ENCODE data around the gene HMGCS2. TPM values are rescaled to one million over a fixed set of nuclear protein-coding genes. Genes with fewer than 3 reads are reported as not detected.

HMGCS2 gene
- total and polyA plus RNA-seq, 2 experiments from 2014 or later = not detected

- 95 to 100% methylated on average over 1 of the region's 1 CpG for WGBS, 2 experiments (ENCODE audit: low coverage in 1 of 2, low lambda C conversion rate in 2 of 2, missing lambda C conversion rate in 2 of 2)
- Histone ChIP-seq H3K4me2 (ENCODE audit: unreplicated experiment) (no peak overlapping the region), H3K27ac (no peak overlapping the region), H3K9me3 (ENCODE audit: low read depth) (no peaks in the 10 kb centered on the region), H3F3A (ENCODE audit: insufficient read depth) (no peaks in the 10 kb centered on the region; the same call in 1 of the 2 replicates), H3K36me3 (ENCODE audit: low read depth) (peaks cover 8% of the 10 kb centered on the region; the same call in 1 of the 2 replicates), H3K27me3 (replicated peaks; ENCODE audit: insufficient read depth) (no peaks in the 10 kb centered on the region), H2AFZ (no peak overlapping the region), H4K20me1 (ENCODE audit: insufficient read depth) (no peaks in the 10 kb centered on the region), H3K4me1 (ENCODE audit: insufficient read depth) (no peaks in the 10 kb centered on the region), H3K79me2 (ENCODE audit: insufficient read depth) (no peaks in the 10 kb centered on the region), H3K4me3 (no peak overlapping the region), H3K9me2 (ENCODE audit: insufficient read depth) (no peaks in the 10 kb centered on the region), H3K9ac (no peak overlapping the region)
- in situ Hi-C loops (cut with MboI) = no loop called here
- TF ChIP-seq EZH2phosphoT487 (IDR thresholded peaks at IDR 0.05; ENCODE audit: insufficient read depth, low read depth) (no peak), EZH2 (IDR thresholded peaks at IDR 0.05; ENCODE audit: insufficient read depth, poor library complexity, severe bottlenecking) (no peak)
- no peak for DNase-seq
Measured at GRCh38 chr1:119744598-119744942, 24.1 kb downstream of the HMGCS2 start.

- no peaks in the 10 kb centered on the region for H3K27me3 ChIP-seq (replicated peaks; ENCODE audit: insufficient read depth)
- H3K79me2 ChIP-seq (ENCODE audit: insufficient read depth) = no peaks in the 10 kb centered on the region
- 31% methylated on average over 17 of the region's 17 CpGs for WGBS, 2 experiments (ENCODE audit: low coverage in 1 of 2, low lambda C conversion rate in 2 of 2, missing lambda C conversion rate in 2 of 2)
- no peaks in the 10 kb centered on the region for H4K20me1 ChIP-seq (ENCODE audit: insufficient read depth)
- in situ Hi-C loops (cut with MboI) = no loop called here
- H3K36me3 ChIP-seq (ENCODE audit: low read depth) = peaks cover 10% of the 10 kb centered on the region; the same call in 1 of the 2 replicates
- H3K9me3 ChIP-seq (ENCODE audit: low read depth) = no peaks in the 10 kb centered on the region
- H3K4me1 ChIP-seq (ENCODE audit: insufficient read depth) = no peaks in the 10 kb centered on the region
- DNase-seq = peak; percentile 84
- H3K27ac ChIP-seq = no peak overlapping the region
- H3K4me2 ChIP-seq (ENCODE audit: unreplicated experiment) = no peak overlapping the region
- H3F3A ChIP-seq (ENCODE audit: insufficient read depth) = no peaks in the 10 kb centered on the region; the same call in 1 of the 2 replicates
- no peak overlapping the region for H2AFZ ChIP-seq
- H3K9ac ChIP-seq = no peak overlapping the region
- TF ChIP-seq EZH2 (IDR thresholded peaks at IDR 0.05; ENCODE audit: insufficient read depth, poor library complexity, severe bottlenecking) = no peak
- no peak for TF ChIP-seq EZH2phosphoT487 (IDR thresholded peaks at IDR 0.05; ENCODE audit: insufficient read depth, low read depth)
- H3K9me2 ChIP-seq (ENCODE audit: insufficient read depth) = no peaks in the 10 kb centered on the region
- no peak overlapping the region for H3K4me3 ChIP-seq
Measured at GRCh38 chr1:119743776-119744597, 24.7 kb downstream of the HMGCS2 start.

GRCh38 chr1:119743308-119743707 lies 25.4 kb downstream of the HMGCS2 start:
- Histone ChIP-seq H3K36me3 (ENCODE audit: low read depth) (peaks cover 10% of the 10 kb centered on the region; the same call in 1 of the 2 replicates), H3K9ac (no peak overlapping the region), H3K27me3 (replicated peaks; ENCODE audit: insufficient read depth) (no peaks in the 10 kb centered on the region), H3K9me3 (ENCODE audit: low read depth) (no peaks in the 10 kb centered on the region), H3K27ac (no peak overlapping the region), H3K4me2 (ENCODE audit: unreplicated experiment) (no peak overlapping the region), H4K20me1 (ENCODE audit: insufficient read depth) (no peaks in the 10 kb centered on the region), H3K4me3 (no peak overlapping the region), H3K9me2 (ENCODE audit: insufficient read depth) (no peaks in the 10 kb centered on the region), H3F3A (ENCODE audit: insufficient read depth) (no peaks in the 10 kb centered on the region; the same call in 1 of the 2 replicates), H2AFZ (no peak overlapping the region), H3K4me1 (ENCODE audit: insufficient read depth) (no peaks in the 10 kb centered on the region), H3K79me2 (ENCODE audit: insufficient read depth) (no peaks in the 10 kb centered on the region)
- WGBS, 2 experiments (ENCODE audit: low coverage in 1 of 2, low lambda C conversion rate in 2 of 2, missing lambda C conversion rate in 2 of 2) = 46 to 52% methylated on average over 3 of the region's 3 CpGs
- DNase-seq = no peak
- in situ Hi-C loops (cut with MboI) = no loop called here
- TF ChIP-seq EZH2phosphoT487 (IDR thresholded peaks at IDR 0.05; ENCODE audit: insufficient read depth, low read depth) (no peak), EZH2 (IDR thresholded peaks at IDR 0.05; ENCODE audit: insufficient read depth, poor library complexity, severe bottlenecking) (no peak)

- Histone ChIP-seq H3F3A (ENCODE audit: insufficient read depth) (no peaks in the 10 kb centered on the region; the same call in 1 of the 2 replicates), H3K79me2 (ENCODE audit: insufficient read depth) (no peaks in the 10 kb centered on the region), H3K4me1 (ENCODE audit: insufficient read depth) (no peaks in the 10 kb centered on the region), H3K27me3 (replicated peaks; ENCODE audit: insufficient read depth) (no peaks in the 10 kb centered on the region), H3K9me3 (ENCODE audit: low read depth) (no peaks in the 10 kb centered on the region), H3K27ac (no peak overlapping the region), H3K4me2 (ENCODE audit: unreplicated experiment) (no peak overlapping the region), H3K4me3 (no peak overlapping the region), H3K9me2 (ENCODE audit: insufficient read depth) (no peaks in the 10 kb centered on the region), H3K9ac (no peak overlapping the region), H3K36me3 (ENCODE audit: low read depth) (peaks cover 10% of the 10 kb centered on the region; the same call in 1 of the 2 replicates), H2AFZ (no peak overlapping the region), H4K20me1 (ENCODE audit: insufficient read depth) (no peaks in the 10 kb centered on the region)
- TF ChIP-seq EZH2 (IDR thresholded peaks at IDR 0.05; ENCODE audit: insufficient read depth, poor library complexity, severe bottlenecking) (no peak), EZH2phosphoT487 (IDR thresholded peaks at IDR 0.05; ENCODE audit: insufficient read depth, low read depth) (no peak)
- in situ Hi-C loops (cut with MboI) = no loop called here
- 72 to 84% methylated on average over 6 to 7 of the region's 7 CpGs for WGBS, 2 experiments (ENCODE audit: low coverage in 1 of 2, low lambda C conversion rate in 2 of 2, missing lambda C conversion rate in 2 of 2)
- no peak for DNase-seq
Measured at GRCh38 chr1:119742677-119743076, 26.0 kb downstream of the HMGCS2 start.
